ENCODE data around the gene SFXN2. TPM values are rescaled to one million over a fixed set of nuclear protein-coding genes. Genes with fewer than 3 reads are reported as not detected.

SFXN2 gene
- total and polyA plus RNA-seq, 12 donors: 0.91 to 12.2 (median 5.7) TPM

- no peak for DNase-seq
- H3K4me1 ChIP-seq (replicated peaks in 1 of 2): peaks cover 46 to 82% of the 10 kb centered on the region in 2 donors
- TF ChIP-seq, protein P1, sequence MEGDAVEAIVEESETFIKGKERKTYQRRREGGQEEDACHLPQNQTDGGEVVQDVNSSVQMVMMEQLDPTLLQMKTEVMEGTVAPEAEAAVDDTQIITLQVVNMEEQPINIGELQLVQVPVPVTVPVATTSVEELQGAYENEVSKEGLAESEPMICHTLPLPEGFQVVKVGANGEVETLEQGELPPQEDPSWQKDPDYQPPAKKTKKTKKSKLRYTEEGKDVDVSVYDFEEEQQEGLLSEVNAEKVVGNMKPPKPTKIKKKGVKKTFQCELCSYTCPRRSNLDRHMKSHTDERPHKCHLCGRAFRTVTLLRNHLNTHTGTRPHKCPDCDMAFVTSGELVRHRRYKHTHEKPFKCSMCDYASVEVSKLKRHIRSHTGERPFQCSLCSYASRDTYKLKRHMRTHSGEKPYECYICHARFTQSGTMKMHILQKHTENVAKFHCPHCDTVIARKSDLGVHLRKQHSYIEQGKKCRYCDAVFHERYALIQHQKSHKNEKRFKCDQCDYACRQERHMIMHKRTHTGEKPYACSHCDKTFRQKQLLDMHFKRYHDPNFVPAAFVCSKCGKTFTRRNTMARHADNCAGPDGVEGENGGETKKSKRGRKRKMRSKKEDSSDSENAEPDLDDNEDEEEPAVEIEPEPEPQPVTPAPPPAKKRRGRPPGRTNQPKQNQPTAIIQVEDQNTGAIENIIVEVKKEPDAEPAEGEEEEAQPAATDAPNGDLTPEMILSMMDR (IDR thresholded peaks at IDR 0.05): no peak
- TF ChIP-seq POLR2A (IDR thresholded peaks at IDR 0.05): no peak
- H3K27ac ChIP-seq: peak overlapping the region in 4 of 5 donors; percentile 34 to 84 (median 52)
- H3K36me3 ChIP-seq (replicated peaks in 1 of 2): peaks cover 0 to 4% of the 10 kb centered on the region in 2 donors
- intact Hi-C loops (cut with DNase I): no loop called here
- H3K9me3 ChIP-seq (replicated peaks in 1 of 3): no peaks in the 10 kb centered on the region
- whole genome bisulfite sequencing, 4 donors: 73 to 82% (median 79%) methylated on average over 7 of the region's 7 CpGs
- H3K4me3 ChIP-seq: no peak overlapping the region
- no peaks in the 10 kb centered on the region for H3K27me3 ChIP-seq
Observed at GRCh38 chr10:102763037-102763607, 48.7 kb downstream of the SFXN2 start.

DNA sequence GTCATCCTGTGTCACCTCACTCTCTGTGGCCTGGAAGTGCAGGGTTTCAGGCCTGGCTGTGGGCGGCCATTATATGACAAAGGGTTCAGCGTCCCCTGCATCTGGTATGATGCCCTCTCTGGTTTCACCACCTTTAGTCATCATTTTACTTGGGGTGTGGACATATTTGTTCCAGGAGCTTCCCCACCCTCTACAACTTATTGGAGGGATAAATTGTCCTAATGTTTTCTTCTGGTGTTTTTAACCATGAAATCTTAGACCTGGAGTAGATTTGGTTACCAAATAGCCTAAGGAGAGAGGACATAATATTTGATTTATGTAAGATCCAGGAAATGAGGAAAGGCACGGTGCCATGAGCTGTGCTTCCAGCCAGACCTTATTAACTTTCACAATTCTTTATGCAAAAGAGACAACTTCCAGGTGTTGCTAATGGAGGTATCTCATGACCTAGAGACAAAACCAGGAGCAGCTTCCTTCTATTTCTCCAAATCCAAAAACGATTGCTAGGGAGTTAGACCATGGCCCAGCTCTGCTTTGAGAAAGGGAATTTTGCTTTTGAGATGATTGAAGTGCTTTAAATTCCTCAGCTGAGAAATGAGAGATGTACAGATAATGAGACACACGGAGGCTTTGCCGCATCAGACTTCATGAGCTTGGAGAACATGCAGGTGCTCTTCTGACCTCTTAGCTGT lies 50.2 kb downstream of the SFXN2 start:
- Histone ChIP-seq H3K4me1 (replicated peaks in 1 of 2) (peaks cover 49 to 78% of the 10 kb centered on the region in 2 donors), H3K36me3 (replicated peaks in 1 of 2) (peaks cover 0 to 4% of the 10 kb centered on the region in 2 donors), H3K27ac (peak overlapping the region in 4 of 5 donors; percentile 14 to 84 (median 53)), H3K9me3 (replicated peaks in 1 of 3) (no peaks in the 10 kb centered on the region), H3K4me3 (no peak overlapping the region), H3K27me3 (no peaks in the 10 kb centered on the region)
- DNase-seq: no peak
- intact Hi-C loops (cut with DNase I): no loop called here
- TF ChIP-seq, protein P1 (IDR thresholded peaks at IDR 0.05): no peak
- TF ChIP-seq POLR2A (IDR thresholded peaks at IDR 0.05): no peak
- 54 to 73% (median 66%) methylated on average over 6 of the region's 6 CpGs for WGBS, 4 donors

GRCh38 chr10:102765336-102765735 lies 50.9 kb downstream of the SFXN2 start:
- DNase-seq: no peak
- no peaks in the 10 kb centered on the region for H3K9me3 ChIP-seq (replicated peaks in 1 of 3)
- peaks cover 0 to 4% of the 10 kb centered on the region in 2 donors for H3K36me3 ChIP-seq (replicated peaks in 1 of 2)
- H3K27me3 ChIP-seq: no peaks in the 10 kb centered on the region
- TF ChIP-seq, protein P1 (IDR thresholded peaks at IDR 0.05): no peak
- TF ChIP-seq POLR2A (IDR thresholded peaks at IDR 0.05): no peak
- WGBS, 4 donors: 68 to 89% (median 70%) methylated on average over 7 of the region's 7 CpGs
- intact Hi-C loops (cut with DNase I): no loop called here
- H3K4me1 ChIP-seq (replicated peaks in 1 of 2): peaks cover 51 to 84% of the 10 kb centered on the region in 2 donors
- peak overlapping the region in 3 of 5 donors; percentile 14 to 84 (median 68) for H3K27ac ChIP-seq
- H3K4me3 ChIP-seq: no peak overlapping the region

DNA sequence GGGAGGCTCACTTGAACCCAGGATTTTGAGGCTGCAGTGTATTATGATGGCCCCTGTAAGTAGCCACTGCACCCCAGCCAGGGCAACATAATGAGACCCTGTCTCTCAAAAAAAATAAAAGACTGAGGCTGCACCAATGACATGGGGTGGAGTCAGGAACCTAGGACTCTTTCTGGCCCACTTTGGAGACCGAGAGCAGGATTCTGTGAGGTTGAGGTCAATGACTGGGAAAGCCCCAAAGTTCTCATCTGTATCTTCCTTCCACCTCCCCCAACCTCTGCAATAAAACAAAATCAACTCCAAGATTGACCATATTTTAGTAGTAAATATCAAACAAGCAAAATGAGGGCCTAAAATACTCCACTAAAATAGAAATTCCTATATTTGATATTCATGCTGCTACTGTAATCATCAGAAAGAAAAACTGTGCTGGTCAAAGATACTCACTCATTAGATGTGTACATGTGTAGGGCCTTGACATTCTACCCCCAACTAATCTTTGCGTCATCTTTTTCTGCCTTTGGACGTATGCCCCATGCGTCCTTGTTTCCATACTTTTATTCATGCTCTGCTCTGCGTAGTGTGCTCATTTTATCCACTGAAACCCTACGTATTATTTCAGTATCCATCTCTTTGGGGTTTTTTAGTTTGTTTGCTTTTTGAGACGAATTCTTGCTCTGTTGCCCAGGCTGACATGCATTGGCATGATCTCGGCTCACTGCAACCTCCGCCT lies 53.2 kb downstream of the SFXN2 start:
- no peak overlapping the region for H3K4me3 ChIP-seq
- H3K4me1 ChIP-seq (replicated peaks in 1 of 2): peaks cover 52 to 92% of the 10 kb centered on the region in 2 donors
- intact Hi-C loops (cut with DNase I): no loop called here
- no peaks in the 10 kb centered on the region for H3K9me3 ChIP-seq (replicated peaks in 1 of 3)
- no peaks in the 10 kb centered on the region for H3K27me3 ChIP-seq
- peaks cover 0 to 4% of the 10 kb centered on the region in 2 donors for H3K36me3 ChIP-seq (replicated peaks in 1 of 2)
- 41 to 48% (median 42%) methylated on average over 9 of the region's 9 CpGs for WGBS, 4 donors
- no peak for TF ChIP-seq POLR2A (IDR thresholded peaks at IDR 0.05)
- TF ChIP-seq, protein P1 (IDR thresholded peaks at IDR 0.05): no peak
- peak overlapping the region; percentile 14 to 84 (median 56) for H3K27ac ChIP-seq
- peak in 4 of 7 donors; percentile 40 to 59 (median 56) for DNase-seq

All from adrenal gland (tissue), 12 donors.